ENCODE measurements around the gene BACE2.

The BACE2 gene

DNA sequence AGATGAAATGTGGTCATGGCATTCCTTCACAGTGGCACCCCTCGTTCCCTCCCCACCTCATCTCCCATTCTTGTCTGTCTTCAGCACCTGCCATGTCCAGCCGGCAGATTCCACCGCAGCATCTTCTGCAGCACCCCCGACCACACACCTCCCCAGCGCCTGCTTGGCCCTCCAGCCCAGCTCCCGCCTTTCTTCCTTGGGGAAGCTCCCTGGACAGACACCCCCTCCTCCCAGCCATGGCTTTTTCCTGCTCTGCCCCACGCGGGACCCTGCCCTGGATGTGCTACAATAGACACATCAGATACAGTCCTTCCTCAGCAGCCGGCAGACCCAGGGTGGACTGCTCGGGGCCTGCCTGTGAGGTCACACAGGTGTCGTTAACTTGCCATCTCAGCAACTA lies 81.5 kb downstream of the BACE2 start:
- TF ChIP-seq, protein P1, sequence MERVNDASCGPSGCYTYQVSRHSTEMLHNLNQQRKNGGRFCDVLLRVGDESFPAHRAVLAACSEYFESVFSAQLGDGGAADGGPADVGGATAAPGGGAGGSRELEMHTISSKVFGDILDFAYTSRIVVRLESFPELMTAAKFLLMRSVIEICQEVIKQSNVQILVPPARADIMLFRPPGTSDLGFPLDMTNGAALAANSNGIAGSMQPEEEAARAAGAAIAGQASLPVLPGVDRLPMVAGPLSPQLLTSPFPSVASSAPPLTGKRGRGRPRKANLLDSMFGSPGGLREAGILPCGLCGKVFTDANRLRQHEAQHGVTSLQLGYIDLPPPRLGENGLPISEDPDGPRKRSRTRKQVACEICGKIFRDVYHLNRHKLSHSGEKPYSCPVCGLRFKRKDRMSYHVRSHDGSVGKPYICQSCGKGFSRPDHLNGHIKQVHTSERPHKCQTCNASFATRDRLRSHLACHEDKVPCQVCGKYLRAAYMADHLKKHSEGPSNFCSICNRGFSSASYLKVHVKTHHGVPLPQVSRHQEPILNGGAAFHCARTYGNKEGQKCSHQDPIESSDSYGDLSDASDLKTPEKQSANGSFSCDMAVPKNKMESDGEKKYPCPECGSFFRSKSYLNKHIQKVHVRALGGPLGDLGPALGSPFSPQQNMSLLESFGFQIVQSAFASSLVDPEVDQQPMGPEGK (CRISPR knock-in tag; IDR thresholded peaks at IDR 0.05; ENCODE audit: borderline replicate concordance), result no peak
- TF ChIP-seq ZNF8 (CRISPR knock-in tag; IDR thresholded peaks at IDR 0.05) (no peak), ARNTL (CRISPR knock-in tag; IDR thresholded peaks at IDR 0.05; ENCODE audit: borderline replicate concordance, low read depth) (no peak), ISL1 (CRISPR knock-in tag; IDR thresholded peaks at IDR 0.05) (no peak), ZFP30 (CRISPR knock-in tag; IDR thresholded peaks at IDR 0.05) (no peak), ZNF70 (CRISPR knock-in tag; IDR thresholded peaks at IDR 0.05) (no peak), TSHZ2 (CRISPR knock-in tag; IDR thresholded peaks at IDR 0.05) (no peak)
- ATAC-seq, result no peak

DNA sequence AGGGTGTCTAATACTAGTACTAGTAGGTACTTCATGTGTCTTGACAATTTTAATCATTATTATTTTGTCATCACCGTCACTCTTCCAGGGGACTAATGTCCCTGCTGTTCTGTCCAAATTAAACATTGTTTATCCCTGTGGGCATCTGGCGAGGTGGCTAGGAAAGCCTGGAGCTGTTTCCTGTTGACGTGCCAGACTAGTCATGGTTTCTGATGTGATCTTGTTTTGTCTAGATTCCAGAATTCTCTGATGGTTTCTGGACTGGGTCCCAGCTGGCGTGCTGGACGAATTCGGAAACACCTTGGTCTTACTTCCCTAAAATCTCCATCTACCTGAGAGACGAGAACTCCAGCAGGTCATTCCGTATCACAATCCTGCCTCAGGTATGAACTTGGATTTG lies 82.6 kb downstream of the BACE2 start:
- no peak for ATAC-seq
- no peak for TF ChIP-seq ZFP3 (CRISPR knock-in tag; IDR thresholded peaks at IDR 0.05)
- TF ChIP-seq, protein P2, sequence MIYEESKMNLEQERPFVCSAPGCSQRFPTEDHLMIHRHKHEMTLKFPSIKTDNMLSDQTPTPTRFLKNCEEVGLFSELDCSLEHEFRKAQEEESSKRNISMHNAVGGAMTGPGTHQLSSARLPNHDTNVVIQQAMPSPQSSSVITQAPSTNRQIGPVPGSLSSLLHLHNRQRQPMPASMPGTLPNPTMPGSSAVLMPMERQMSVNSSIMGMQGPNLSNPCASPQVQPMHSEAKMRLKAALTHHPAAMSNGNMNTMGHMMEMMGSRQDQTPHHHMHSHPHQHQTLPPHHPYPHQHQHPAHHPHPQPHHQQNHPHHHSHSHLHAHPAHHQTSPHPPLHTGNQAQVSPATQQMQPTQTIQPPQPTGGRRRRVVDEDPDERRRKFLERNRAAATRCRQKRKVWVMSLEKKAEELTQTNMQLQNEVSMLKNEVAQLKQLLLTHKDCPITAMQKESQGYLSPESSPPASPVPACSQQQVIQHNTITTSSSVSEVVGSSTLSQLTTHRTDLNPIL (CRISPR knock-in tag; IDR thresholded peaks at IDR 0.05; ENCODE audit: low read depth), result no peak
- TF ChIP-seq ZNF565 (CRISPR knock-in tag; conservative IDR thresholded peaks at IDR 0.05; ENCODE audit: low read depth), result no peak
- TF ChIP-seq ARNTL (CRISPR knock-in tag; IDR thresholded peaks at IDR 0.05; ENCODE audit: borderline replicate concordance, low read depth), result no peak
- no peak for TF ChIP-seq OSR1 (CRISPR knock-in tag; IDR thresholded peaks at IDR 0.05)
- TF ChIP-seq ZNF70 (CRISPR knock-in tag; IDR thresholded peaks at IDR 0.05), result no peak
- no peak for TF ChIP-seq POU6F1 (CRISPR knock-in tag; IDR thresholded peaks at IDR 0.05; ENCODE audit: borderline replicate concordance, low read depth)
- no peak for TF ChIP-seq PPARA (CRISPR knock-in tag; IDR thresholded peaks at IDR 0.05; ENCODE audit: borderline replicate concordance)
- TF ChIP-seq ESRRG (CRISPR knock-in tag; IDR thresholded peaks at IDR 0.05), result no peak
- no peak for TF ChIP-seq TSHZ2 (CRISPR knock-in tag; IDR thresholded peaks at IDR 0.05)
- no peak for TF ChIP-seq ZC3H10 (CRISPR knock-in tag; IDR thresholded peaks at IDR 0.05)
- TF ChIP-seq ZFP30 (CRISPR knock-in tag; IDR thresholded peaks at IDR 0.05), result no peak
- TF ChIP-seq RARB (CRISPR knock-in tag; IDR thresholded peaks at IDR 0.05), result no peak
- TF ChIP-seq CSDC2 (CRISPR knock-in tag; IDR thresholded peaks at IDR 0.05), result no peak
- TF ChIP-seq GLIS3 (CRISPR knock-in tag; IDR thresholded peaks at IDR 0.05), result no peak
- TF ChIP-seq ISL1 (CRISPR knock-in tag; IDR thresholded peaks at IDR 0.05), result no peak
- TF ChIP-seq TCF4 (CRISPR knock-in tag; IDR thresholded peaks at IDR 0.05; ENCODE audit: borderline replicate concordance), result no peak
- no peak for TF ChIP-seq TOX (CRISPR knock-in tag; IDR thresholded peaks at IDR 0.05; ENCODE audit: borderline replicate concordance)
- no peak for TF ChIP-seq CSRNP3 (CRISPR knock-in tag; IDR thresholded peaks at IDR 0.05)

Measured in SK-N-SH treated with all-trans-retinoic acid at 6 μM for 48 hours (cell line).